Hepatocyte (in vitro differentiated cells): ENCODE data around the gene PTPDC1.

Experiments used
- EZH2 ChIP-seq: fragments of 200-600 bp; sonication (generic); IDR thresholded peaks from 2 replicates; pipeline ENCODE4 v1.6.1; 2016; ENCODE audit warnings: antibody characterized with exemption, mild to moderate bottlenecking, borderline replicate concordance
- EZH2phosphoT487 ChIP-seq: fragments of 200-600 bp; sonication (generic); IDR thresholded peaks from one replicate; pipeline ENCODE4 v1.6.1; 2018; ENCODE audit warnings: antibody characterized with exemption, mild to moderate bottlenecking, low read depth, moderate library complexity; ENCODE audit not compliant: unreplicated experiment, severe bottlenecking
- TF ChIP-seq, protein P1 (sequence below): fragments of 200-600 bp; sonication (generic); IDR thresholded peaks from 2 replicates; pipeline ENCODE4 v1.5.1; 2016; ENCODE audit warnings: antibody characterized with exemption, mild to moderate bottlenecking; ENCODE audit not compliant: poor library complexity

DNA sequence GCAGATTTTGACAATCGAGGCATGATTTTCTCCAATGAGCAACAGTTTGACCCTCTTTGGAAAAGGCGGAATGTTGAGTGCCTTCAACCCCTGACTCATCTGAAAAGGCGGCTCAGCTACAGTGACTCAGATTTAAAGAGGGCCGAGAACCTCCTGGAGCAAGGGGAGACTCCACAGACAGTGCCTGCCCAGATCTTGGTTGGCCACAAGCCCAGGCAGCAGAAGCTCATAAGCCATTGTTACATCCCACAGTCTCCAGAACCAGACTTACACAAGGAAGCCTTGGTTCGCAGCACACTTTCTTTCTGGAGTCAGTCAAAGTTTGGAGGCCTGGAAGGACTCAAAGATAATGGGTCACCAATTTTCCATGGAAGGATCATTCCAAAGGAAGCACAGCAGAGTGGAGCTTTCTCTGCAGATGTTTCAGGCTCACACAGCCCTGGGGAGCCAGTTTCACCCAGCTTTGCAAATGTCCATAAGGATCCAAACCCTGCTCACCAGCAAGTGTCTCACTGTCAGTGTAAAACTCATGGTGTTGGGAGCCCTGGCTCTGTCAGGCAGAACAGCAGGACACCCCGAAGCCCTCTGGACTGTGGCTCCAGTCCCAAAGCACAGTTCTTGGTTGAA is 13.6 kb downstream of the PTPDC1 start:
- TF ChIP-seq, protein P1, sequence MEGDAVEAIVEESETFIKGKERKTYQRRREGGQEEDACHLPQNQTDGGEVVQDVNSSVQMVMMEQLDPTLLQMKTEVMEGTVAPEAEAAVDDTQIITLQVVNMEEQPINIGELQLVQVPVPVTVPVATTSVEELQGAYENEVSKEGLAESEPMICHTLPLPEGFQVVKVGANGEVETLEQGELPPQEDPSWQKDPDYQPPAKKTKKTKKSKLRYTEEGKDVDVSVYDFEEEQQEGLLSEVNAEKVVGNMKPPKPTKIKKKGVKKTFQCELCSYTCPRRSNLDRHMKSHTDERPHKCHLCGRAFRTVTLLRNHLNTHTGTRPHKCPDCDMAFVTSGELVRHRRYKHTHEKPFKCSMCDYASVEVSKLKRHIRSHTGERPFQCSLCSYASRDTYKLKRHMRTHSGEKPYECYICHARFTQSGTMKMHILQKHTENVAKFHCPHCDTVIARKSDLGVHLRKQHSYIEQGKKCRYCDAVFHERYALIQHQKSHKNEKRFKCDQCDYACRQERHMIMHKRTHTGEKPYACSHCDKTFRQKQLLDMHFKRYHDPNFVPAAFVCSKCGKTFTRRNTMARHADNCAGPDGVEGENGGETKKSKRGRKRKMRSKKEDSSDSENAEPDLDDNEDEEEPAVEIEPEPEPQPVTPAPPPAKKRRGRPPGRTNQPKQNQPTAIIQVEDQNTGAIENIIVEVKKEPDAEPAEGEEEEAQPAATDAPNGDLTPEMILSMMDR: no peak
- no peak for TF ChIP-seq EZH2
- no peak for TF ChIP-seq EZH2phosphoT487
